Hepatocyte (in vitro differentiated cells): ENCODE measurements around the gene APC2. TPM values are rescaled to one million over a fixed set of nuclear protein-coding genes. Genes with fewer than 3 reads are reported as not detected.

Experiments used
- DNase-seq: peaks from one replicate; pipeline ENCODE4 v3.0.0-alpha.2; 2016; ENCODE audit warnings: low spot score
- H2AFZ ChIP-seq: fragments of 200-600 bp; sonication (generic); 2 replicates; pipeline ENCODE4 v1.6.0; 2016; ENCODE audit warnings: antibody characterized with exemption, mild to moderate bottlenecking
- H3K27ac ChIP-seq: fragments of 200-600 bp; sonication (generic); 2 replicates; pipeline ENCODE4 v1.5.1; 2016; ENCODE audit warnings: mild to moderate bottlenecking
- H3K27me3 ChIP-seq: fragments of 200-600 bp; sonication (generic); 2 replicates; pipeline ENCODE4 v1.6.1; 2016
- H3K36me3 ChIP-seq: fragments of 200-600 bp; sonication (generic); replicated peaks from 2 replicates; pipeline ENCODE4 v1.5.1; 2016; ENCODE audit warnings: low read depth; ENCODE audit not compliant: insufficient read depth
- H3K4me1 ChIP-seq: fragments of 200-600 bp; sonication (generic); 2 replicates; pipeline ENCODE4 v1.5.1; 2016; ENCODE audit warnings: mild to moderate bottlenecking, moderate library complexity; ENCODE audit not compliant: insufficient read depth
- H3K4me2 ChIP-seq: fragments of 200-600 bp; sonication (generic); 2 replicates; pipeline ENCODE4 v1.6.0; 2016
- H3K4me3 ChIP-seq: fragments of 200-600 bp; sonication (generic); 2 replicates; pipeline ENCODE4 v1.5.1; 2016; ENCODE audit warnings: mild to moderate bottlenecking
- H3K79me2 ChIP-seq: fragments of 200-600 bp; sonication (generic); 2 replicates; pipeline ENCODE4 v1.6.0; 2017; ENCODE audit warnings: mild to moderate bottlenecking
- H3K9me2 ChIP-seq: fragments of 200-600 bp; sonication (generic); replicated peaks from 2 replicates; pipeline ENCODE4 v1.6.0; 2017; ENCODE audit warnings: mild to moderate bottlenecking; ENCODE audit not compliant: insufficient read depth
- H3K9me3 ChIP-seq: fragments of 200-600 bp; sonication (generic); 2 replicates; pipeline ENCODE4 v1.5.1; 2016; ENCODE audit warnings: low read depth, mild to moderate bottlenecking
- H4K20me1 ChIP-seq: fragments of 200-600 bp; sonication (generic); 2 replicates; pipeline ENCODE4 v1.6.0; 2016; ENCODE audit warnings: mild to moderate bottlenecking; ENCODE audit not compliant: insufficient read depth, poor library complexity, severe bottlenecking
- CTCF ChIP-seq: fragments of 200-600 bp; sonication (generic); IDR thresholded peaks from 2 replicates; pipeline ENCODE4 v1.5.1; 2016; ENCODE audit warnings: antibody characterized with exemption, mild to moderate bottlenecking; ENCODE audit not compliant: poor library complexity
- EZH2 ChIP-seq: fragments of 200-600 bp; sonication (generic); IDR thresholded peaks from 2 replicates; pipeline ENCODE4 v1.6.1; 2016; ENCODE audit warnings: antibody characterized with exemption, mild to moderate bottlenecking, borderline replicate concordance
- EZH2phosphoT487 ChIP-seq: fragments of 200-600 bp; sonication (generic); IDR thresholded peaks from one replicate; pipeline ENCODE4 v1.6.1; 2018; ENCODE audit warnings: antibody characterized with exemption, mild to moderate bottlenecking, low read depth, moderate library complexity; ENCODE audit not compliant: unreplicated experiment, severe bottlenecking
- WGBS: methylation state at CpG from one replicate; pipeline ENCODE4 v1.1.6; 2016; ENCODE audit warnings: low lambda C conversion rate; ENCODE audit errors: missing lambda C conversion rate; 5-methylcytosine and 5-hydroxymethylcytosine counted together
- polyA plus RNA-seq: library from polyadenylated mRNA; unstranded; fragments of >200 nt; fragmentation: Nextera tagmentation; extraction: Ambion mirVana; gene quantifications from 2 replicates; pipeline ENCODE4 v1.2.1, GENCODE V29; 2016
- total RNA-seq: library from RNA; depleted of rRNA; stranded (reverse); fragments of >200 nt; gene quantifications from 2 replicates; pipeline ENCODE4 v1.2.3, GENCODE V29; 2014

APC2 gene
- total and polyA plus RNA-seq, 2 experiments from 2014 or later: 0.36 to 1.2 TPM

GRCh38 chr19:1494115-1494815, 44.3 kb downstream of the APC2 start:
- peak overlapping the region; percentile 78 for H3K4me2 ChIP-seq
- no peaks in the 10 kb centered on the region for H4K20me1 ChIP-seq
- H3K27me3 ChIP-seq: no peaks in the 10 kb centered on the region
- no peaks in the 10 kb centered on the region for H3K9me3 ChIP-seq
- no peak overlapping the region for H3K4me3 ChIP-seq
- no peaks in the 10 kb centered on the region for H3K36me3 ChIP-seq
- peak overlapping the region; percentile 85 for H3K27ac ChIP-seq
- TF ChIP-seq CTCF (no peak), EZH2phosphoT487 (no peak), EZH2 (no peak)
- 73% methylated on average over 15 of the region's 15 CpGs for WGBS
- peaks cover 15% of the 10 kb centered on the region for H3K79me2 ChIP-seq
- DNase-seq: no peak
- peaks cover 30% of the 10 kb centered on the region for H3K4me1 ChIP-seq
- no peak overlapping the region for H2AFZ ChIP-seq
- H3K9me2 ChIP-seq: no peaks in the 10 kb centered on the region

GRCh38 chr19:1495051-1495798, 45.3 kb downstream of the APC2 start:
- no peak overlapping the region for H3K27ac ChIP-seq
- no peak for TF ChIP-seq EZH2
- TF ChIP-seq EZH2phosphoT487: no peak
- TF ChIP-seq CTCF: no peak
- H3K4me2 ChIP-seq: no peak overlapping the region
- H2AFZ ChIP-seq: no peak overlapping the region
- no peaks in the 10 kb centered on the region for H3K9me2 ChIP-seq
- 87% methylated on average over 34 of the region's 37 CpGs for WGBS
- H3K9me3 ChIP-seq: no peaks in the 10 kb centered on the region
- no peak for DNase-seq
- peaks cover 22% of the 10 kb centered on the region for H3K4me1 ChIP-seq
- H3K79me2 ChIP-seq: peaks cover 15% of the 10 kb centered on the region
- H3K27me3 ChIP-seq: no peaks in the 10 kb centered on the region
- no peaks in the 10 kb centered on the region for H4K20me1 ChIP-seq
- H3K36me3 ChIP-seq: no peaks in the 10 kb centered on the region
- H3K4me3 ChIP-seq: no peak overlapping the region

GRCh38 chr19:1495799-1496713, 46.1 kb downstream of the APC2 start:
- no peak overlapping the region for H3K4me3 ChIP-seq
- H2AFZ ChIP-seq: no peak overlapping the region
- H3K9me2 ChIP-seq: no peaks in the 10 kb centered on the region
- no peaks in the 10 kb centered on the region for H3K27me3 ChIP-seq
- H4K20me1 ChIP-seq: no peaks in the 10 kb centered on the region
- no peak for TF ChIP-seq EZH2phosphoT487
- no peak for TF ChIP-seq CTCF
- no peak for TF ChIP-seq EZH2
- peaks cover 22% of the 10 kb centered on the region for H3K4me1 ChIP-seq
- no peak for DNase-seq
- H3K4me2 ChIP-seq: no peak overlapping the region
- H3K9me3 ChIP-seq: no peaks in the 10 kb centered on the region
- H3K36me3 ChIP-seq: no peaks in the 10 kb centered on the region
- H3K27ac ChIP-seq: no peak overlapping the region
- H3K79me2 ChIP-seq: peaks cover 15% of the 10 kb centered on the region
- WGBS: 83% methylated on average over 30 of the region's 40 CpGs
